Kidney (tissue), 14 donors: ENCODE results near the gene PCDHGA12. TPM values are rescaled to one million over a fixed set of nuclear protein-coding genes. Genes with fewer than 3 reads are reported as not detected.

Experiments
- DNase-seq, 5 donors: peaks; one replicate each; pipeline ENCODE4 v3.0.0-alpha.2; 2013 to 2020
- FAIRE-seq: peaks from 2 replicates; lab custom pipeline; 2012; peaks lifted over from hg19 to GRCh38; lab: Jason Lieb, UNC
- H3K27ac ChIP-seq, 2 donors: one replicate each; pipeline ENCODE4 v1.7.0; 2013; ENCODE audit warnings: low read depth in 2 of 2, low read length in 2 of 2, inconsistent platforms in 1 of 2
- H3K27me3 ChIP-seq: one replicate; pipeline ENCODE4 v1.7.1; 2013; ENCODE audit warnings: low read length, inconsistent platforms; ENCODE audit not compliant: control insufficient read depth, insufficient read depth
- H3K36me3 ChIP-seq, 3 donors: one replicate each; pipeline versions ENCODE4 v1.7.0 to v1.7.1; 2013; ENCODE audit warnings: low read length in 3 of 3, control low read depth in 1 of 3, inconsistent platforms in 1 of 3; ENCODE audit not compliant: insufficient read depth in 3 of 3, control insufficient read depth in 2 of 3
- H3K4me1 ChIP-seq, 3 donors: one replicate each; pipeline versions ENCODE4 v1.7.0 to v1.7.1; 2013; ENCODE audit warnings: low read length in 3 of 3, inconsistent platforms in 1 of 3, low read depth in 1 of 3; ENCODE audit not compliant: control insufficient read depth in 2 of 3, insufficient read depth in 2 of 3
- H3K4me3 ChIP-seq, 3 donors: one replicate each; pipeline versions ENCODE4 v1.7.0 to v1.8.1; 2013; ENCODE audit warnings: low read length in 3 of 3, control low read depth in 1 of 3, inconsistent platforms in 1 of 3
- H3K9ac ChIP-seq, 3 donors: one replicate each; pipeline versions ENCODE4 v1.7.0 to v1.7.1; 2013; ENCODE audit warnings: low read length in 3 of 3, control low read depth in 1 of 3, inconsistent platforms in 1 of 3
- H3K9me3 ChIP-seq, 3 donors: one replicate each; pipeline versions ENCODE4 v1.7.0 to v1.7.1; 2013; ENCODE audit warnings: low read length in 3 of 3, control low read depth in 1 of 3, inconsistent platforms in 1 of 3; ENCODE audit not compliant: control insufficient read depth in 2 of 3, insufficient read depth in 1 of 3
- intact Hi-C: fragments of 100-400 bp; cut with DNase I; formaldehyde crosslinking; loops from one replicate; pipeline ENCODE4 v1.11.1; 2022
- polyA plus RNA-seq: library from polyadenylated mRNA; stranded (reverse); fragments of 350-450 nt; fragmentation: Illumina TruSeq; extraction: RNeasy Lipid Tissue Mini Kit (QIAGEN cat#74804); gene quantifications from one replicate; pipeline ENCODE4 v1.2.3, GENCODE V29; 2014; ENCODE audit warnings: low read depth, low replicate concordance; ENCODE audit not compliant: insufficient read depth
- total RNA-seq: library from RNA; stranded (reverse); fragmentation: NEBNext Ultra II Directional; extraction: Animal tissue kit (Norgen Biotek cat#: 25700); gene quantifications from one replicate; pipeline ENCODE4 v1.2.1, GENCODE V29; 2021
- TF ChIP-seq, protein P1 (sequence below): IDR thresholded peaks from 3 replicates; pipeline ENCODE4 v1.5.1; 2012; ENCODE audit warnings: mild to moderate bottlenecking, moderate library complexity, borderline replicate concordance; ENCODE audit not compliant: insufficient read depth; ENCODE audit errors: extremely low read depth
- donor health status: control.
- donor health status: control.
- donor health status: control.
- donor health status: control.
- donor health status: control.
- donor health status: DM: yes; HTN: yes; CAD: no.
- donor health status: Normal renal cell carcinoma (clear cell type).

The PCDHGA12 gene
- total and polyA plus RNA-seq, 2 donors from 2014 or later: 0.24 to 4.0 TPM

DNA sequence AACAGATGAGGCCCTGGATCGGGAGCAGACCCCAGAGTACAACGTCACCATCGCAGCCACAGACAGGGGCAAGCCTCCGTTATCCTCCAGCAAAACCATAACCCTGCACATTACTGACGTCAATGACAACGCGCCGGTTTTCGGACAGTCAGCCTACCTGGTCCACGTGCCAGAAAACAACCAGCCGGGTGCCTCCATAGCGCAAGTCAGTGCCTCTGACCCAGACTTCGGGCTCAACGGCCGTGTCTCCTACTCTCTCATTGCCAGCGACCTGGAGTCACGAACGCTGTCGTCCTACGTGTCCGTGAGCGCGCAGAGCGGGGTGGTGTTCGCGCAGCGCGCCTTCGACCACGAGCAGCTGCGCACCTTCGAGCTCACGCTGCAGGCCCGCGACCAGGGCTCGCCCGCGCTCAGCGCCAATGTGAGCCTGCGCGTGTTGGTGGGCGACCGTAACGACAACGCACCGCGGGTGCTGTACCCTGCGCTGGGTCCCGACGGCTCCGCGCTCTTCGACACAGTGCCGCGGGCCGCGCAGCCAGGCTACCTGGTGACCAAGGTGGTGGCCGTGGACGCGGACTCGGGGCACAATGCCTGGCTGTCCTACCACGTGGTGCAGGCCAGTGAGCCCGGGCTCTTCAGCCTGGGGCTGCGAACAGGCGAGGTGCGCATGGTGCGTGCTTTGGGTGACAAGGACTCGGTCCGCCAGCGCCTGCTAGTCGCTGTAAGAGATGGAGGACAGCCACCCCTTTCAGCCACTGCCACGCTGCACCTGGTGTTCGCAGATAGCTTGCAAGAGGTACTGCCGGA, 11.0 kb upstream of the PCDHGA12 start:
- DNase-seq (no peak), FAIRE-seq (no peak)
- TF ChIP-seq, protein P1, sequence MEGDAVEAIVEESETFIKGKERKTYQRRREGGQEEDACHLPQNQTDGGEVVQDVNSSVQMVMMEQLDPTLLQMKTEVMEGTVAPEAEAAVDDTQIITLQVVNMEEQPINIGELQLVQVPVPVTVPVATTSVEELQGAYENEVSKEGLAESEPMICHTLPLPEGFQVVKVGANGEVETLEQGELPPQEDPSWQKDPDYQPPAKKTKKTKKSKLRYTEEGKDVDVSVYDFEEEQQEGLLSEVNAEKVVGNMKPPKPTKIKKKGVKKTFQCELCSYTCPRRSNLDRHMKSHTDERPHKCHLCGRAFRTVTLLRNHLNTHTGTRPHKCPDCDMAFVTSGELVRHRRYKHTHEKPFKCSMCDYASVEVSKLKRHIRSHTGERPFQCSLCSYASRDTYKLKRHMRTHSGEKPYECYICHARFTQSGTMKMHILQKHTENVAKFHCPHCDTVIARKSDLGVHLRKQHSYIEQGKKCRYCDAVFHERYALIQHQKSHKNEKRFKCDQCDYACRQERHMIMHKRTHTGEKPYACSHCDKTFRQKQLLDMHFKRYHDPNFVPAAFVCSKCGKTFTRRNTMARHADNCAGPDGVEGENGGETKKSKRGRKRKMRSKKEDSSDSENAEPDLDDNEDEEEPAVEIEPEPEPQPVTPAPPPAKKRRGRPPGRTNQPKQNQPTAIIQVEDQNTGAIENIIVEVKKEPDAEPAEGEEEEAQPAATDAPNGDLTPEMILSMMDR: no peak
- peak overlapping the region in 1 of 3 donors; percentile 42 for H3K4me3 ChIP-seq
- no peak overlapping the region for H3K9ac ChIP-seq
- intact Hi-C loops: no loop called here
- H3K9me3 ChIP-seq: peaks cover 5 to 66% (median 34%) of the 10 kb centered on the region in 3 donors
- no peaks in the 10 kb centered on the region for H3K27me3 ChIP-seq
- no peaks in the 10 kb centered on the region for H3K4me1 ChIP-seq
- no peaks in the 10 kb centered on the region for H3K36me3 ChIP-seq
- H3K27ac ChIP-seq: no peak overlapping the region

DNA sequence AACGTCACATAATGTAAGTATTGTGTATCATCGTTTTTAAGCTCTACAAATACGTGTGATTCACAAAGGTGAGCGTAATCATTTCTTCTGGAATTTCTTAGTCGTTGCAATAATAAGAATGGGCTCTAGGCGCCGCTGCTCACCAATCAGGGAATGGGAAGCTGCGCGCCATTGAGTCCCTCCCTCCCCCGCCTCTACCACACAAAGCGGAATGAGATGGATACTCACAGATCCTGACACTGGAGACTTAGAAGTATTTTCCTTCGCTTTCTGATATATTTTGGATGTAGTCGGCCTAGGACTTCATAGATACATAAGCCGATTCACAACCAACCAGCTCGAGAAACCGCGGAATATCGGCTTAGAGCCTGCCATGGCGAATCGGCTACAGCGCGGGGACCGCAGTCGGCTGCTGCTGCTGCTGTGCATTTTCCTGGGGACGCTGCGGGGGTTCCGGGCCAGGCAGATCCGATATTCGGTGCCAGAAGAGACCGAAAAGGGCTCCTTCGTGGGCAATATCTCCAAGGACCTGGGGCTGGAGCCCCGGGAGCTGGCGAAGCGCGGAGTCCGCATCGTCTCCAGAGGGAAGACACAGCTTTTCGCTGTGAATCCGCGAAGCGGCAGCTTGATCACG, 9.3 kb upstream of the PCDHGA12 start, which contains the start of gene PCDHGA11:
TSS of gene PCDHGA11 (plus strand) at position 197 of the 634 bp plus-strand sequence. CDS start at position 374, 177 bp downstream.
- Histone ChIP-seq H3K9ac (no peak within 1 kb of the TSS), H3K27ac (no peak within 1 kb of the TSS), H3K9me3 (peaks cover 5 to 78% (median 43%) of the 10 kb centered on the region in 3 donors), H3K27me3 (no peaks in the 10 kb centered on the region), H3K4me3 (peak within 1 kb of the TSS in 2 of 3 donors; percentile 32 to 39), H3K4me1 (no peaks in the 10 kb centered on the region), H3K36me3 (no peaks in the 10 kb centered on the region)
- TF ChIP-seq, protein P1: peak; percentile 25
- DNase-seq (peak in 3 of 5 donors; percentile 51 to 56 (median 55)), FAIRE-seq (no peak)
- intact Hi-C loops: no loop called here

DNA sequence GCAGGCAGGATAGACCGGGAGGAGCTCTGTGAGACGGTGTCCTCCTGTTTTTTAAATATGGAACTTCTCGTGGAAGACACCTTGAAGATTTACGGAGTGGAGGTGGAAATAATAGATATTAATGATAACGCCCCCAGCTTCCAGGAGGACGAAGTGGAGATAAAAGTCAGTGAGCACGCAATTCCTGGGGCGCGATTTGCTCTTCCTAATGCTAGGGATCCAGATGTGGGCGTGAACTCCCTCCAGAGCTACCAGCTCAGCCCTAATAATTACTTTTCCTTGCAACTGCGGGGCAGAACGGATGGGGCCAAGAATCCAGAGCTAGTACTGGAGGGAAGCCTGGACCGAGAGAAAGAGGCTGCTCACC, 8.8 kb upstream of the PCDHGA12 start:
- FAIRE-seq: no peak
- TF ChIP-seq, protein P1: no peak
- no peaks in the 10 kb centered on the region for H3K27me3 ChIP-seq
- H3K4me1 ChIP-seq: no peaks in the 10 kb centered on the region
- no peak for DNase-seq
- no peak overlapping the region for H3K27ac ChIP-seq
- intact Hi-C loops: no loop called here
- H3K9me3 ChIP-seq: peaks cover 7 to 79% (median 45%) of the 10 kb centered on the region in 3 donors
- peak overlapping the region in 2 of 3 donors; percentile 14 to 15 for H3K4me3 ChIP-seq
- no peak overlapping the region for H3K9ac ChIP-seq
- H3K36me3 ChIP-seq: no peaks in the 10 kb centered on the region
